Measurements from ENCODE around the gene RNF208.

The RNF208 gene

DNA sequence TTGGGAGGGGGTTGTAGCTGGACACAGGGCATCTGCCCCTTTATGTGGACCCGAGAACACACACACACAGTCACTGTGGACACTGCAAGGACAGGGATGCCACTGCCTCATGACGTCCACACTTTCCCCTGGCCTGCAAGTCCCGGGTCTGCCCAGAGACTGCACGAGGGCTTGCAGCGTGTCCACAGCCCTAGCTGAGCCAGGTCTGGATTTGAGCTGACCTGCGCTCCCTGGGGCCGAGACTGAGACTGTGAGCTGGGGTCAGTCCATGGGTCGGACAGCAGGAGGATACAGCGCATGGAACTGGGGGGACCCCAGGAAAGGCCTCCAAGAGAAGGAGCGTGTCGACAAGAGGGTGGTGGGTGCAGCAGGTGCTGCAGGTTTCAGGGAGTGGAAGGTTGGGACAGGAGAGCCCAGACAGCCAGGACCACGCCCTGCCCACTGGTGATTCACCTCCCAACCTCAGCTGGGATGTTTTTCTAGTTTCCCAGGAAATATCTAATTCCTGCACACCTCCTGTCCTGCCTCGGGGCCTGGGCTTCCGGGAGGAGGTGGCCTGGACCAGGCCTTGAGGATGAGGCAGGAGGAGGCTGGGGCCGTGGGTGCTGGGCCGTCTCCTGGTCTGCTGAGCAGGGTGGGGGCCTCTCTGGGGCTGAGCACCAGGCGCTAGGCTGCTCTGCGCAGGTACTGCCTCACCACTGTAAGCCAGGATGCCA, 4.5 kb upstream of the RNF208 start:
- DNase-seq = no peak

DNA sequence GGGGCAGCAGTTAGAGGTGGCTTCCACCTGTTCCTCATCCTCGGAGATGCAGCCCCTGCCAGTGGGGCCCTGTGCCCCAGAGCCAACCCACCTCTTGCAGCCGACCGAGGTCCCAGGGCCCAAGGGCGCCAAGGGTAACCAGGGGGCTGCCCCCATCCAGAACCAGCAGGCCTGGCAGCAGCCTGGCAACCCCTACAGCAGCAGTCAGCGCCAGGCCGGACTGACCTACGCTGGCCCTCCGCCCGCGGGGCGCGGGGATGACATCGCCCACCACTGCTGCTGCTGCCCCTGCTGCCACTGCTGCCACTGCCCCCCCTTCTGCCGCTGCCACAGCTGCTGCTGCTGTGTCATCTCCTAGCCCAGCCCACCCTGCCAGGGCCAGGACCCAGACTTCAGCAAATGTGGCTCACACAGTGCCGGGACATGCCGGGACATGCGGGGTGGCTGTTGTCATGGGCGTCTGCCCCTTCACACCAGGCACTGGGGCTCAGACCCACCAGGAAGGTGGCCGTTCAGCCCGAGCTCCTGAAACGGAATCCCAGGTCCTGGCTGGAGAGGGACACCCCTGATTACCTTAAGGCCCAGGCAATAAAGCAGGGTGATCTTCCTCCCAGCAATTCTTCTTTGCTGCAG, 3.8 kb upstream of the RNF208 start:
- DNase-seq = no peak

DNA sequence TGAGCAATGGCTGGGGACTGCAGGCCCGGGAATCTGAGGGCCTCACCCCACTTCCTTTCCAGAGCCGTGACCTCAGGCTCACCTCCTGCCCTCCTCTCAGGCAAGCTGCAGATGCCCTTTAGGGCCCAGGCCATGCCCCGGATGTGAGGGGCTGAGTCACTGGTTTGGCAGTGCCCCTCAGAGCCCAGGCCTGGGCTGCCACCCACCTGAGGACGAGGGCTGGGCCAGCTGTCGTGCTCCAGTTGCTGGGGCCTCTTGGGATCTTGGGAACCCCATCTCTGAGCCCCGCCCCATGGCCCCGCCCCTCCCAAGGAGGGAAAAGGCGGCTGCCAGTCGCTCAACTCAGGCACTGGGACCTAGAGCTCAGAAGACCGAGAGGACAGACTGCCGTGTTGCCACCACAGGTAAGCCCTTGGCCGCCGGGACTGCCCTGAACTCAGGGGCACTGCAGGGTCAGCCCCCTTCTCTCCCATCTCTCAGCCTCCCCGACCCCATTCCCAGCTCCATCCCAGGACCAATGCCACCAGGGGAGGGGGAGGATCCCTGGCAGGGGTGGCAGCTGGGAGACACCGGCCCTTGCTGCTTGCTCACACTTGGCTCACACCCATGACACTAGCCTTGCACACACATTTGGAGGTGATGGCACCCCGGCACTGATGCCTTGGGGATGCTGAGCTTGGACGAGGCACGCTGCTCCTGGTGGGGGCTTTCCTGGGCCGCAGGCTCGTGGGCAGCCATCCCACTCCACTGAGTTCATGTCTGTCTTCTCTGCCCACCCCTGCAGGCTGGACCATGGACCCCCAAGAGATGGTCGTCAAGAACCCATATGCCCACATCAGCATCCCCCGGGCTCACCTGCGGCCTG, 3.0 kb upstream of the RNF208 start, which contains the start of gene CYSRT1:
TSS of gene CYSRT1 (plus strand) at position 345 of the 865 bp plus-strand sequence. CDS start at position 793, 448 bp downstream.
- DNase-seq = peak in 1 of 2 experiments; percentile 31

DNA sequence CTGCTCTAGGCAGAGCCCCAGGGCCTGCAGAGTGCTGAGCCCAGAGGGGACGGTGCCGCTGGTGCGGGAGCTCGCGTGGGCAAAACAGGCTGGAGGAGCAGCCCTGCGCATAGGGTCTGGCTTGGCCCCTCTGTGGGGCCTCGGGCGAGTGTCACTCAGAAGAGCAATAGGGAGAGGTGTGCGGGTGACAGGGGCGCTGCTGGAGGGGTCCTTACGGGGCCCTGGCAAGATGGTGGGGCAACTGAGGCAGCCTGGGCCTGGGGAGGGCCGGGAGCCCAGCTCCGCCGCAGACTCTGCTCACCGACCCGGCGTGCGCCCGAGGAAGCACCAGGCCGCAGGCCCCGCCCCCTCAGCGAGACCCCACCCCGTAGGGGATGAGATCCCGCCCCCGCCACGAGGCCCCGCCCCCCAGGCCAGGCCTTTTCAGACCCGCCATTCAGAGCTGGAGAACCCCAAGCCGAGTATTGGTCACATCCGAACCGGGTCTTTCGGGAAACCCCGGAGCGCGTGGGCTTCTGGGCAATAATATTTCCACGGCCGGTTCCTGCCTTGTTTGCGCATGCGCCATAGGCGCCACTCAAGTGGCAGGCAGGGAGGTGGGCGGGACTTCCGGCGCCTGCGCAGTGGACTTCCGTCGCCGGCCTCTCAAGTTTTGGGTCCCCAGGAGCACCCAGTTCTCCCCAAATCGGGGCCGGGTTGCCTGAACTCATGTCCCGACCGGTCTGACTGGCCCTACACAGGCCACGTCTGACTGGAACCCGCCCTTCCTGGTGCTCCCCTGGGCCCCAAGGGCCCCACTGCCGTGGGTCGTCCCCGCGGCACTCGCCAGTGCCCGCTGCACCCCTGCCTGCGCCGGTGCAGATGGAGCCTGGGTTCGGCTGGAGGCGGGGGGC, 1.3 kb upstream of the RNF208 start:
- DNase-seq = peak; percentile 97 to 98

DNA sequence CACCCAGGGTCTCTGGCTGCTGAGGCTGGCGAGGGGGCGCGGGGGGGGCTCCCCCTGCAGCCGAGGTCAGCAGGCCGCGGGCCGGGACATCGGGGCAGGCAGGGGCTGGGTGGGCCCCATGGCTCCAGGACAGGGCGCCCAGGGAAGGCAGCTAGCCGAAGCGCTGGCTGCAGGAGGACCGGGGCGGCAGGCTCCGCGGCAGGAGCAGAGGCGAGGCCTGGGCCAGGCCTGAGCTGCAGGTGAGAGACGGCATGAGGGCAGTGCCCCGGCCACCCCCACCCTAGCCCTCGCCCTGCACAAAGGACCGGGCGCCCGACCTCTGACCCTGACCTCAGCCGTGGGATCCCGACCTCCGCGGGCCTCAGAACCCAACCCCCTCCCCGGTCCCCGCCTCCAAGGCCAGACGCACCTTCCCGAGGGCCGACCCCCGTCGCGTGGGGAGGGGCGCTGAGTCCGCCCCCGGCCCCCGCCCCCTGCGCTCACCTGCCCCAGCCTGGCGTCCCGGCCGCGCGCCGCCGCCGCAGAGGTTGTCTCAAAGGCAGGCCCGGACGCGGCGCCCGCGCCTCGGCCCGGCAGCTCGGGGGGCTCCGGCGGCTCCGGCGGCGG, 431 bp downstream of the RNF208 start:
- DNase-seq = no peak

DNA sequence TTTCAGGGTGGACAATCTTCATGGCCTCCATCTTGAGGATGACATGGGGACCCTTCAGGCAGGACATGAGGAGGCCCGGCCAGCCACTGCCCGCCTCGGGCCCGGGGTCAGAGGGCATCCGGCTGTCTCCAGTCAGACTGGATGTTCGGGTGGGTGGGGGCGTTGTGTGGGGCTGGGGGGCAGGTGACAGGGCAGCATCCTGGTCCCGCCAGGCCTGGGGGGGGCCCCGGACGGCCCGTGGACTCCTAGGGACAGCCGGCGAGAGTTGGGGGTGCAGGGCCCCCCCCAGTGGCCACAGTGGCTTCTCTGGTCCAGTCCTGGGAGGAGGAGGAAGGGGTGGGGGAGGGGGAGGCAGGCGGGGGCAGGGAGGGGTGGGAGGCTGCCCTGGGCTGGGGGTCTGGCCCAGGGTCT, 940 bp downstream of the RNF208 start:
- DNase-seq = no peak

DNA sequence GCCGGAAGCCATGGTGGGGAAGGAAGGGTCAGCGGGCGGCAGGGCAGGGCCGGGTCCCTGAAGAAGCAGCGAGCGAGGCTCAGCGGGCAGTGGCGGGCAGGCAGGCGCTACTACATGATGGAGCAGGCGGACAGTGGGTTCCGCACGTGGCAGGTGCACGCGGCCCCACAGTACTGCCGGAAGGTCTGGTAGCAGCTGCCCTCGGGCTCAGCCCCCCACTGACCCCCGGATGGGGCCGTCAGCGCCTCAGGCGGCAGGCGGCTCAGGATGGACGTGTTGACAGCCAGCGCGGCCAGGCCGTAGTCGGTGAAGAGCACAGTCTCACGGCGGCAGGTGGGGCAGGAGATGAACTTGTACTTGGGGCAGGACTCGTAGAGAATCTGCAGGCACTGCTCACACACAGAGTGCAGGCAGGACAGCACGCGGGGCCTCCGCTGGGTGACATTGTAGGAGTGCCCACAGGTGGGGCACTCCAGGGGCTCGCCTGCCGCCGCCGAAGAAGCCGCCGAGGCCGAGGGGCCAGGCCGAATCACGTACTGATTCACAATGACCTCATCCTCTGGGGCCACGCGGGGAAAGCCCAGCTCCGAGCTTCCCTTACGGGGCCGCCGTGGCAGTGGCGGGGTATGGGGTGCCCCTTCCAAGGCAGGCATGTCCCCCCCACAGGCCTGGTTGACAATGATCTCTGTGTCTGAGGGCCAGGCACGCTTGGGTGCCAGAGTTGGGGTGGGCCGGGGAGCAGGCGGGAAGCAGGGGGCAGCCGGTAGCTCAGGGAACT, 1.5 kb downstream of the RNF208 start:
- DNase-seq = no peak

DNA sequence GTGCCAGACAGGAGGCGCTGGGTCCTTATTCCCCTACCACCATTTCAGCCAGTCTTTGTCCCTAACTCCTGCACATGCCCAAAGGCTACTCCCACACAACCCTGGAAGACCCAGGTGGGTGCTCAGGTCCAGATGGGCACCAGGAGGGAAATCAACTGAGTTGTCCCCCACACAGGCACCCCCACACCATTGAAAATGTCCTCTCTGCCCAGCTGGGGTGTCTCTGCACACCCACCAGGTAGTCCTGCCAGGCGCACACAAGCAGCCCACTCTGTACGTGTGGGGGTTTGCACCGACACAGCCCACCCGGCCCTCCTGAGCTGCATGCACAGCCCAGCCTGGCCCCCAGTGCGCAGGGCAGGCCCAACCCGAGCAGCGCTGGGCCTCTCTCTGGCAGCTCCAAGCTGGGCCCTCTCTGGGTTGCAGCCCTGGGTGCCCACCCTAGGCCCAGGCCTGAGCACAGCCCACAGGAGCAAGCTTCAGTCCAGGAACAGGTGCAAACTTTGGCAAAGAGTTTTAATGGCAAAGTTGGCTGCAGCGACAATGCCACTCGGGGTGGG, 2.2 kb downstream of the RNF208 start:
- DNase-seq = no peak

DNA sequence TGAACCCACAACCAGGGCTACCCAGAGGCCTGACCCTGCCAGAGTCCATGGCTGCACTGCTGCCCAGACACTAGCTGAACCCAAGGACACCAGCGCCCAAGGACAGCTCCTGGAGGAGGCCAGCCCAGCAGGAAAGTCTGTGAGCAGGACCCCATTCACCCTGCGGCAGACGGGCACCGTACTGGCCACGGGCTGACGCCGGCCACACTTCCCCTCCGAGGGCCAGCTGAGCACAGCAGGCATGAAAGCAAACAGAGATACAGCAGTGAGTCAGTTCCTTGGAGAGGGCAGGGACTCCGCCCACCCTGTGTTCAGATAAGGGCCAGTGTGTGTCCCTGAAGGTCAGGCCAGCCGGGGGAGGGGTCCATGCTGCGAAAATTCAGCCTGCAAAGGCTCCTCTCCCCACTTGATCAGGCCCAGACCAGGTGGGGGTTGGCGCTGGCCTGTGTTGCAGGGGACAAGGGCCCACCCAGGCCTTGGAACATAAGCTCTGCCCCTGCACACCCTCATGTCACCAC, 3.2 kb downstream of the RNF208 start:
- no peak for DNase-seq

DNA sequence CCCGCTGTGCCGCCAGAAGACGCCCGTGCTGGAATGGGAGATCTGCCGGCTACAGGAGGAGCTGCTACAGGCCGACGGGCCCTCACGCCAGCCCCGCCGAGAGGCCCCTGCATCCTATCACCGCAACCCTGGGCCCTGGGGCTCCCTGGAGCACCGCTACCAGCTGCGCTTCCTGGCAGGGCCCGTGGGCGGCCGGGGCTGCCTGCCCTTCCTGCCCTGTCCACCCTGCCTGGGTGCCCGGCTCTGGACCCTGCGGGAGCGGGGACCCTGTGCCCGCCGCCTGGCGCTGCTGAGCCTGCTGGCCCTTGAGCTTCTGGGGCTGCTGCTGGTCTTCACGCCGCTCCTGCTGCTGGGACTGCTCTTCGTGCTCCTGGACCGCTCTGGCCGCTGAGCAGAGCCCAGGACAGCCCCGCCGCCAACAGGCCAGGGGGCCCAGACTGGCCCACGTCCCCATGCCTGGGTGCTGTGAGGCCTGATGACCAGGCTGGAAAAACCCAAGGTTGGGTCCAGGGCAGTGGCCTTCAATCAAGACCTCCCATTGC, 3.8 kb downstream of the RNF208 start:
- DNase-seq = no peak

DNA sequence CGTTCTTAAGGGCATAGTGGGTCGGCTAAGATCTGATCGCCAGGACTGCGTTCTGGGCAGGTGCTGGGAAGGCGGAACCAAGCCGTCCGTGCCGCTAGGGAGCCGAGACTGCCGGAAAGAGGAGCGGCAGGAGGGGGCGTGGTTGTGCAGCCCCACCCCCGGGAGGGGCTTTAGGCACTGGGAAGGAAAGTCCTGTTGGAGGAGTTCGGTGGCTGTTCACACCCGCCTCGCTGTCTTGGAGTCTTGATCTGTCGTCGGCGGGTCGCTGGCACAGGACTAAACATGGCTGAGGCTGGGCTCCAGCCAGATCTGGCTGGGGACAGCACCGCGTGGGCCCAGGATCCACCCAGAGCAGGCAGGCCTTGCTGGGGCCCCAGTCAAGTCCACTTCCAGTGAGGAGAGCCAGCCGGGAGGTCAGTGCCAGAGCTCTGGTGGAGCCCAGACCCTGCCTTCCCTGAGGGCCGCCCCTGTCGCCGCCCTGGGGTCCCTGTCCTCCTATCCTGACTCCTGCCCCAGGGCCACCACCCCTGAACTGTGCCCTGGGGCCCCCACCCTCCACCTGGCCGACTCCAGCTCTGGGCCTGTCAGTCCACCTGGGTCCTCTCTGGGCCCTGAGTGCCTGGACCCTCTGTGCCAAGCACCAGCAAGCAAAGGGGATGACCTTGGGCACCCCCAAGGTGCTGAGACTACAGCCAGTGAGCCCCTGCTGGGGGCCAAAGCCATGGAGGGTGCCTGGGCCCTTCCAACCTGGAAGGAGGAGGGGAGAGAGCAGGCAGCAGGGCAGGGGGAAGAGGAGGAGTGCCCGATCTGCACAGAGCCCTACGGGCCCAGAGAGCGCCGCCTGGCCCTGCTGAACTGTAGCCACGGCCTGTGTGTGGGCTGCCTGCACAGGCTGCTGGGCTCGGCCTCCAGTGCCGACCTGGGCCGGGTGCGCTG, 4.5 kb downstream of the RNF208 start:
- no peak for DNase-seq

DNA sequence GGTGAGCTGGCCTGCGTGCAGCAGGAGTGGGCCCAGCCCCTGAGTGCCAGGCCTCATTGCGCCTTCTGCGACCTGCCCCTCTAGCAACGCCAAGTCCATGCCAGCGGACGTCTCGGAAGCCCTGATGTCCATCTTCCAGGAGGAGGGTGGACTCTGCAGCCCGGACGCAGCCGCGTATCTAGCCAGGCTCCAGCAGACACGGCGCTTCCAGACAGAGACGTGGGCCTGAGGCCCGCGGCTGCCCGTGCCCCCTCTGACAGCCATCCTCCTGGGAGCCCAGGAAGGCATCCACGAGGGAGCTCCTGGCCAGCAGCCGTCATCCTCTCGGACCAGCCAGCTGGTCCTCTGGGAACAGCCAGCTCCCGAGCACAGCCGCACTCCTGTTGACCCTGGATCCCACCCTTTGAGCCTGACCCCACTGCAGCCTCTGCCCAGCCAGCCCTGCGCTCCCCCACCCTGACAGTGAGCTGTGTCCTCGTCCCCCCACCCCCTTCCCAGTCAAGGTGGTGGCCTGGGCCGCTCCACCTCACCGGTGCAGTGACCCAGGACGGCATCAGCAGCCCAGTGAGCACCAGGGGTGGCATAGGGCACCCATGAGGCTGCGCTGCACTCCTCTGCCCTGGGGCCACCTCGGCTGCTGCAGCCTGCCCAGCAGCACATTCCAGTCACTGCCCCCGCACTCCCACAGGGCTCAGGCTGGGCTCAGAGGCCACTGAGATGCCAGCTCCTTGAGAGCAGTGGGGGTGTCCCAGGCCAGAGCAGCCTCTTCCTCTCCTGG, 5.7 kb downstream of the RNF208 start:
- no peak for DNase-seq

DNA sequence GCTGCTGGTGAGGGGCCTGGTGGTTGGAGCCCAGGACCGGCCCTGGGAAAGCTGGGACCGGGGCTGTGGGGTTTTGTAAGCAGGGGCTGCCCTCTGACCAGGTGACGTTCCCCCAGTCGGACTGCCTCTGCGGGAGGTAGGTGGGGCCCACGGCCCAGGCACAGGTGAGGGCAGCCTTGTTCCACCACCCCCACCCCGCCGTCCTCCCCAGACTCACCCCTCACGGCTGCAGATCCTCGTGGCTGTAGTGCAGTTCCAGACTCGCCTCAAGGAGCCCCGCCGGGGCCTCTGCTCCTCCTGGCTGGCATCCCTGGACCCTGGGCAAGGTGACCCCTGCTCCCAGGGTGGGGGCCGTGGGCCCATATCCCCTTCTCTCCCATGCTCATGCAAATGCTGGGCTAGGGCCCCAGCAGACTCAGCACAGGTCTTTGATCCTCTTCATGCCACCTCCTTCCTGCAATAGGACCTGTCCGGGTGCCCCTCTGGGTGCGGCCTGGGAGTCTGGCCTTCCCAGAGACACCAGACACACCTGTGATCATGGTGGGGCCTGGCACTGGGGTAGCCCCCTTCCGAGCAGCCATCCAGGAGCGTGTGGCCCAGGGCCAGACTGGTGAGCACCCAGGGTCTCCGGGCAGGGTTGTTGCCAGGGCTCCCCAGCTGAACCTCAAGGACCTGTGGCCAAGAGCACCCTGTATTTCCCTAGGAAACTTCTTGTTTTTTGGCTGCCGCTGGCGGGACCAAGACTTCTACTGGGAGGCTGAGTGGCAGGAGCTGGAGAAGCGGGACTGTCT, 6.6 kb downstream of the RNF208 start:
- DNase-seq = no peak

DNA sequence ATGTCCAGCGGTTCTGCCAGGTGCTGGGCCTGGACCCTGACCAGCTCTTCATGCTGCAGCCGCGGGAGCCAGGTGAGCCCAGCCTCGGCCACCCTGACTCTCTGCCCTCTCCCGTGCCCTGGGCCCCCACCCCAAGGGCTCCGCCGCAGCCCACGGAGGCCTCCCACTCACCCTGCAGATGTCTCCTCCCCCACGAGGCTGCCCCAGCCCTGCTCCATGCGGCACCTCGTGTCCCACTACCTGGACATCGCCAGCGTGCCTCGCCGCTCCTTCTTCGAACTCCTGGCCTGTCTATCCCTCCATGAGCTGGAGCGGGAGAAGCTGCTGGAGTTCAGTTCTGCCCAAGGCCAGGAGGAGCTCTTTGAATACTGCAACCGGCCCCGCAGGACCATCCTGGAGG, 7.4 kb downstream of the RNF208 start:
- no peak for DNase-seq

DNA sequence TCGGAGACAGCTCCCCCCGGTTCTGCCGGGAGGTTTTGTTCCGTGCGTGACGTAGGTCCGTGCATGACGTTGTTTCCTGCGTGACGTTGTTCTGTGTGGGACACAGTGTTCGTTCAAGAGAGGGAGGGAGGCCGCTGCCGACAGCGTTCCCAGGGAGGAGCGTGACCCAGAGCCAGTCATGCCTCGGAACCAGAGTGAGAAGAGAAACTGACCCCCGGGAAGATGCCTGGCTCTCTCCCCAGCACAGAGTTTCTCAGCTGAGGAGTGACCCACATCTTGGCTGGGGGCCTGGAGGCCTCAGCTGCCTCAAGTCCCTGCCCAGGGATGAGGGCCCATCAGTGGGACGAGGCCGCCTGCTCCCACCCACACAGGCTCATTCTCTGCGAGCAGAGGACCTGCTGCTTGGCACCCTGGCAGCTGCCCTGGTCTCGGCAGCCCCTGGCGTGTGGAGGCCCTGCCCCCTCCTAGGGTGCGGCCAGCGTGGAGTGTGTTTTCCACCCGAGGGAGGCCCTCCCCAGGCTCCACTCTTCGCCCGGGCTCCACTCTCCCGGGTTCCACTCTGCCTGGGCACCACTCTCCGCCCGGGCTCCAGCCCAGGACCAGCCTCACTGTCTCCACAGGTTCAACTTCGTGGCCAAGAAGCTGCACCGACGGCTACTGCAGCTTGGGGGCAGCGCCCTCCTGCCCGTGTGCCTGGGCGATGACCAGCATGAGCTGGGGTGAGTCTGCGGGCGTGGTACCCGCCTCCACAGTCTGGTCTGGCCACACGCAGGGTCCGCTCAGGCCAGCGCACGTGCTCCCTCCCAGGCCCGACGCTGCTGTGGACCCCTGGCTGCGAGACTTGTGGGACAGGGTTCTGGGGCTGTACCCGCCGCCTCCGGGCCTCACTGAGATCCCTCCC, 8.6 kb downstream of the RNF208 start:
- DNase-seq = no peak

DNA sequence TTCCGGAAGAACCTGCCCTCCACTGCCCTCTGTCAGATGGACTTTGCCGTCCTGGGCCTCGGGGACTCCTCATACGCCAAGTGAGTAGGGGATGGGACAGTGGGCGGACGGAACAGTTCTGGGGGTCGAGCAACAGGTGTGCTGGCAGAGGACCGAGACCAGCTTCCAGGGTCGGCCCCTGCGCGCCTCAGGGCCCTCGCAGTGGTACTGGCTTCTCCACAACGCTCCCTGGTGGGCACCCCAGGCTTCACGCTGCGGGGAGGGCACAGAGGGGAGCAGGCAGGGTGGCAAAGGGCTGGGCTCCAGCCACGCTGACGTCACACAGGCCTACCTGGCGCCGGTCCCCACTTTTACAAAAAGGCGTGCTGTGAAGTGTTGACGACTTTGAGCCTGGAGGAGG, 9.5 kb downstream of the RNF208 start:
- DNase-seq = no peak

DNA sequence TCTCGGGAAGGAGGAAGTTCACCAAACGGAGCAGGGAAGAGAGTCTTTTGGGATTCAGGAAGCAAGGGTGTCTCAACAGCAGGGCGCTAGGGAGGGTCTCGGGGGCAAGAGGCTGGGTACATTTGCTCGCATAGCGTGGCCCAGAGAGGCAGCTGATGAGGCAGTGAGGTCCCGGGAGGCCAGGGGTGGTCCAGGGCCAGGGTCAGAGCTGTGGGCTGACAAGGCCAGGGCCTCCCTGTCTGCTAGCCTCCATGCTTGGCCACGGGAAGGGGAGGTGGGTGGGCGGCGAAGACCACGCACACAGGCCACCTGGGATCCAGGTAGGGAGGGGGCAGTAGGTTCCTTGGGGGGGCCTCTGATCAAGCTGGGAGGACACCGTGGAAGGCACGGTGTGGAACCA, 10.5 kb downstream of the RNF208 start:
- DNase-seq = no peak
